PFSK-1 (cell line): ENCODE data around the gene MOXD1.

ENCODE experiments used
- POLR2AphosphoS5 ChIP-seq: IDR thresholded peaks from 2 replicates; pipeline ENCODE4 v1.6.1; 2012; ENCODE audit warnings: low read depth, mild to moderate bottlenecking, control low read depth, low read length, moderate library complexity
- TAF1 ChIP-seq: IDR thresholded peaks from 2 replicates; pipeline ENCODE4 v1.6.1; 2012; ENCODE audit warnings: low read length, control low read depth, borderline replicate concordance; ENCODE audit not compliant: insufficient read depth

- TF ChIP-seq POLR2AphosphoS5 = no peak
- TF ChIP-seq TAF1 = no peak
Observed at GRCh38 chr6:132395015-132395597, 6.2 kb downstream of the MOXD1 start.
